ENCODE results near the gene TGFBR1.

The TGFBR1 gene

GRCh38 chr9:99103054-99103895, 1.6 kb upstream of the TGFBR1 start:
- Histone ChIP-seq H3K79me2 (ENCODE audit: insufficient read depth, low read length) (peaks cover 30% of the 10 kb centered on the region), H3F3A (ENCODE audit: low read depth) (peaks cover 2% of the 10 kb centered on the region; the same call in 1 of the 2 replicates), H2AFZ (ENCODE audit: low read length) (no peak overlapping the region), H3K9me2 (replicated peaks; ENCODE audit: low read depth, low read length) (no peaks in the 10 kb centered on the region), H3K9ac (ENCODE audit: low read depth, low read length, poor library complexity, severe bottlenecking) (no peak overlapping the region), H3K4me3 (ENCODE audit: low read length, poor library complexity, severe bottlenecking) (no peak overlapping the region), H3K4me1 (ENCODE audit: insufficient read depth, low read length, poor library complexity, severe bottlenecking) (peaks cover 32% of the 10 kb centered on the region), H4K20me1 (ENCODE audit: insufficient read depth, low read length, poor library complexity, severe bottlenecking) (peaks cover 28% of the 10 kb centered on the region), H3K4me2 (ENCODE audit: low read depth, low read length, poor library complexity, severe bottlenecking) (no peak overlapping the region), H3K27me3 (ENCODE audit: insufficient read depth, low read length, poor library complexity, severe bottlenecking) (no peaks in the 10 kb centered on the region), H3K36me3 (ENCODE audit: insufficient read depth, low read length) (no peaks in the 10 kb centered on the region), H3K9me3 (ENCODE audit: insufficient read depth, low read depth, low read length) (no peaks in the 10 kb centered on the region)
- no peak for TF ChIP-seq CTCF (conservative IDR thresholded peaks at IDR 0.05; ENCODE audit: low read length)
- no peak for TF ChIP-seq EZH2phosphoT487 (IDR thresholded peaks at IDR 0.05; ENCODE audit: borderline replicate concordance)

GRCh38 chr9:99103901-99104458, 933 bp upstream of the TGFBR1 start:
- H3K9me3 ChIP-seq (ENCODE audit: insufficient read depth, low read depth, low read length), result no peaks in the 10 kb centered on the region
- peak overlapping the region; percentile 72 for H3K4me3 ChIP-seq (ENCODE audit: low read length, poor library complexity, severe bottlenecking)
- no peaks in the 10 kb centered on the region for H3K27me3 ChIP-seq (ENCODE audit: insufficient read depth, low read length, poor library complexity, severe bottlenecking)
- H2AFZ ChIP-seq (ENCODE audit: low read length), result peak overlapping the region; percentile 88
- peaks cover 35% of the 10 kb centered on the region for H4K20me1 ChIP-seq (ENCODE audit: insufficient read depth, low read length, poor library complexity, severe bottlenecking)
- peak overlapping the region; percentile 76 for H3K9ac ChIP-seq (ENCODE audit: low read depth, low read length, poor library complexity, severe bottlenecking)
- TF ChIP-seq CTCF (conservative IDR thresholded peaks at IDR 0.05; ENCODE audit: low read length) (no peak), EZH2phosphoT487 (IDR thresholded peaks at IDR 0.05; ENCODE audit: borderline replicate concordance) (no peak)
- no peaks in the 10 kb centered on the region for H3K36me3 ChIP-seq (ENCODE audit: insufficient read depth, low read length)
- no peaks in the 10 kb centered on the region for H3K9me2 ChIP-seq (replicated peaks; ENCODE audit: low read depth, low read length)
- H3K4me2 ChIP-seq (ENCODE audit: low read depth, low read length, poor library complexity, severe bottlenecking), result peak overlapping the region; percentile 93
- peaks cover 39% of the 10 kb centered on the region for H3K4me1 ChIP-seq (ENCODE audit: insufficient read depth, low read length, poor library complexity, severe bottlenecking)
- H3K79me2 ChIP-seq (ENCODE audit: insufficient read depth, low read length), result peaks cover 37% of the 10 kb centered on the region
- peaks cover 2% of the 10 kb centered on the region; the same call in 1 of the 2 replicates for H3F3A ChIP-seq (ENCODE audit: low read depth)

DNA sequence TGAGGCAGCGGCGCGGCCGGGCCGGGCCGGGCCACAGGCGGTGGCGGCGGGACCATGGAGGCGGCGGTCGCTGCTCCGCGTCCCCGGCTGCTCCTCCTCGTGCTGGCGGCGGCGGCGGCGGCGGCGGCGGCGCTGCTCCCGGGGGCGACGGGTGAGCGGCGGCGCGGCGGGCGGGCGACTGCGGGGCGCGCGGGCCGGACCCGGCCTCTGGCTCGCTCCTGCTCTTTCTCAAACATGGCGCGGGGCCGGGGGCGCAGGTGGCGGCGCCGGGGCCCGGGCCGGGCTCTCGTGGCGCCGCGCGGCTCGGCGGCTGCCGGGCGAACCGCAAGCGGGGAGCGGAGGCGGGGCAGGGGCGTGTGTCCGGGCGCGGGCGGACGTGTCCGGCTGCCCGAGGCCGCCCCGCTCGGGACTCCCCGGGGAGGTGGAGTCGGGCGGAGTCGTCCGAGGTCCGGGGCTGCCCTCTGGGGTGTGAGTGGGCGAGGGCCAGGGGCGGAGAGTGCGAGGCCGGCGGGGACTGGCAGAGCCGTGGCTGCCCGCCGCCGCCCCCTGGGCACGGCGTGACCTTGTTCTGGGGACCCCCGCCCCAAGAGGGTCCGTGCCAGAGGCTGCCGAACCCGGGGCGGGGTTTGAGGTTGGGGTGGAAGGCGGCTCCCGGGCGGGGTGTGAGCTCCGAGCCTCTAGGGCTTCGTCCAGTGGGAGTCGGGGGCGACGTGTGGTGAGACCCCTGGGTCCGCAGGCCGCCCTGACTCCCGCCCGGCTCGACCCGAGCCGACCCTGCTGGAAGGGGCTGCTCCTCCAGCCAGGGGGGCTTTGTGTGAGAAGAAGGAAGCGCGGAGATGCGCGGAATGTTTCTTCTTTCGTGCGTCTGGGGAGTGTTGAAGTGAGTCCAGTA, 485 bp downstream of the TGFBR1 start:
- H4K20me1 ChIP-seq (ENCODE audit: insufficient read depth, low read length, poor library complexity, severe bottlenecking), result peaks cover 50% of the 10 kb centered on the region
- H3K36me3 ChIP-seq (ENCODE audit: insufficient read depth, low read length), result no peaks in the 10 kb centered on the region
- peaks cover 51% of the 10 kb centered on the region for H3K79me2 ChIP-seq (ENCODE audit: insufficient read depth, low read length)
- H3K27me3 ChIP-seq (ENCODE audit: insufficient read depth, low read length, poor library complexity, severe bottlenecking), result no peaks in the 10 kb centered on the region
- H3K9me2 ChIP-seq (replicated peaks; ENCODE audit: low read depth, low read length), result no peaks in the 10 kb centered on the region
- peak overlapping the region; percentile 89 for H3K9ac ChIP-seq (ENCODE audit: low read depth, low read length, poor library complexity, severe bottlenecking)
- peaks cover 53% of the 10 kb centered on the region for H3K4me1 ChIP-seq (ENCODE audit: insufficient read depth, low read length, poor library complexity, severe bottlenecking)
- H2AFZ ChIP-seq (ENCODE audit: low read length), result no peak overlapping the region
- TF ChIP-seq EZH2phosphoT487 (IDR thresholded peaks at IDR 0.05; ENCODE audit: borderline replicate concordance) (no peak), CTCF (conservative IDR thresholded peaks at IDR 0.05; ENCODE audit: low read length) (no peak)
- peaks cover 2% of the 10 kb centered on the region; the same call in 1 of the 2 replicates for H3F3A ChIP-seq (ENCODE audit: low read depth)
- H3K4me3 ChIP-seq (ENCODE audit: low read length, poor library complexity, severe bottlenecking), result peak overlapping the region; percentile 85
- no peaks in the 10 kb centered on the region for H3K9me3 ChIP-seq (ENCODE audit: insufficient read depth, low read depth, low read length)
- peak overlapping the region; percentile 93 for H3K4me2 ChIP-seq (ENCODE audit: low read depth, low read length, poor library complexity, severe bottlenecking)

All from Loucy (cell line).